GM12875 (cell line): ENCODE results near the gene METTL15.
"Not testable (repeated sequence)": the region's sequence is repeated elsewhere in the genome, so short reads cannot be mapped to it uniquely, and the experiment has no call there.

ENCODE experiments used
- H3K4me3 ChIP-seq: one replicate; pipeline ENCODE4 v1.5.1; 2011; ENCODE audit warnings: low read depth, low read length, control low read depth
- TF ChIP-seq, protein P1 (sequence below): IDR thresholded peaks from 2 replicates; pipeline ENCODE4 v1.5.1; 2011; ENCODE audit warnings: low read depth, mild to moderate bottlenecking, control low read depth, inconsistent platforms, low read length, moderate library complexity, borderline replicate concordance; ENCODE audit not compliant: insufficient read depth

METTL15 gene

GRCh38 chr11:28089378-28089777 lies 18.8 kb upstream of the METTL15 start:
- H3K4me3 ChIP-seq = no peak overlapping the region
- TF ChIP-seq, protein P1, sequence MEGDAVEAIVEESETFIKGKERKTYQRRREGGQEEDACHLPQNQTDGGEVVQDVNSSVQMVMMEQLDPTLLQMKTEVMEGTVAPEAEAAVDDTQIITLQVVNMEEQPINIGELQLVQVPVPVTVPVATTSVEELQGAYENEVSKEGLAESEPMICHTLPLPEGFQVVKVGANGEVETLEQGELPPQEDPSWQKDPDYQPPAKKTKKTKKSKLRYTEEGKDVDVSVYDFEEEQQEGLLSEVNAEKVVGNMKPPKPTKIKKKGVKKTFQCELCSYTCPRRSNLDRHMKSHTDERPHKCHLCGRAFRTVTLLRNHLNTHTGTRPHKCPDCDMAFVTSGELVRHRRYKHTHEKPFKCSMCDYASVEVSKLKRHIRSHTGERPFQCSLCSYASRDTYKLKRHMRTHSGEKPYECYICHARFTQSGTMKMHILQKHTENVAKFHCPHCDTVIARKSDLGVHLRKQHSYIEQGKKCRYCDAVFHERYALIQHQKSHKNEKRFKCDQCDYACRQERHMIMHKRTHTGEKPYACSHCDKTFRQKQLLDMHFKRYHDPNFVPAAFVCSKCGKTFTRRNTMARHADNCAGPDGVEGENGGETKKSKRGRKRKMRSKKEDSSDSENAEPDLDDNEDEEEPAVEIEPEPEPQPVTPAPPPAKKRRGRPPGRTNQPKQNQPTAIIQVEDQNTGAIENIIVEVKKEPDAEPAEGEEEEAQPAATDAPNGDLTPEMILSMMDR = no peak

- TF ChIP-seq, protein P1 = no peak
- no peak overlapping the region for H3K4me3 ChIP-seq
These were observed 18.0 kb upstream of the METTL15 start for GRCh38 chr11:28090052-28090749.

DNA sequence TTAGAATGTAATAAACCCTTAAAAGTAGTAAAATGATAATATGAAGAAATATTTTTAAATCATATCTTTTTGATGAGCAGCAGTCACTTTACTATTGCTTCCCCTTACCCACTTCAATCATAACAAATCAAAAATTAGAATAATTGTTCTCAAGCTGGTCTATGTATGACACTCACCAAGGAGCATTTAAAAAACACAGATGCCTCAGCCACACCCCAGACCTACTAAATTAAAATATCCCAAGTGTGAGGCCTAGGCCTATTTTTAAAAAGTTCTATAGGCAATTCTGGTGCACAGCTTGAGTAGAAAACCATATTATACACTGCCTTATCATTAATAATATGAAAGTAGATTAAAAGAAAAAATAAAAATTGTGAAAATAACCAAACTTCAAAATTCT lies 15.4 kb upstream of the METTL15 start:
- TF ChIP-seq, protein P1 = no peak
- H3K4me3 ChIP-seq = no peak overlapping the region

GRCh38 chr11:28098257-28098656 lies 9.9 kb upstream of the METTL15 start:
- TF ChIP-seq, protein P1 = no peak
- no peak overlapping the region for H3K4me3 ChIP-seq

DNA sequence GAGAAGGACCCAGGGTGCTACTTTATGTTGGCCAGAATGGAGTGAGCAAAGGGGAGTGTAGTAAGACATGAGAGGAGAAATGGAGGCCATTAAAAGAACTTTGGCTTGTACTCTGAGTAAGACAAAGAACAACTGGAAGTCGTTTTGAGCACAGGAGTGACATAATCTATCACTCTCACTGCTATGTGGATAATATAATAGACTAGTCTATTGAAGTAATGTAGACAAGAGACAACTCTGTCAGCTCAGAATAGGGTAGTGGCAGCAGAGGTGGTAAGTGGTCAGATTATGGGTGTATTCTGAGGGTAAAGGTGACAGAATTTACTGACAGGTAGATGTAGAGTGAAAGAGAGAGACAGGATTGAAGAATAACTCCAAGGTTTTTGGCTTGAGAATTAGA lies 8.5 kb upstream of the METTL15 start:
- no peak overlapping the region for H3K4me3 ChIP-seq
- TF ChIP-seq, protein P1 = no peak

DNA sequence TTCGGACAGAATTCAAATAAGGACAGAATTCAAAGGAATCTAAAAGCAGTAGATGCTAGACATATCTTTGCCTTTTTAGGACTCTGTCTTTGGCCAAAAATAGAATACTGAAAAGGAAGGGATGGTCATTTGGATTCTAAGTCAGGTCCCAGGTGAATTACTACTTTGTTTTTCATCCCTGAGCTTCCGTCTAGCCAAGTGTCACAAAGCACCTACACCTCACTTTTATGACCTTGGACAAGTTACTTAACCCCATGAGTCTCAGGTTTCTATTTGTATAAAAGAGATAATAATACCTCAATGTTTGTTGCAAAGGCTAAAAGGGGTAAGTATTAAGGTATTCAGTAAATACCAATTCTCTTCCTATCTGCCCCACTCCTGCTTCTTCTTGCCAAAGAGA lies 7.5 kb upstream of the METTL15 start:
- TF ChIP-seq, protein P1 = no peak

DNA sequence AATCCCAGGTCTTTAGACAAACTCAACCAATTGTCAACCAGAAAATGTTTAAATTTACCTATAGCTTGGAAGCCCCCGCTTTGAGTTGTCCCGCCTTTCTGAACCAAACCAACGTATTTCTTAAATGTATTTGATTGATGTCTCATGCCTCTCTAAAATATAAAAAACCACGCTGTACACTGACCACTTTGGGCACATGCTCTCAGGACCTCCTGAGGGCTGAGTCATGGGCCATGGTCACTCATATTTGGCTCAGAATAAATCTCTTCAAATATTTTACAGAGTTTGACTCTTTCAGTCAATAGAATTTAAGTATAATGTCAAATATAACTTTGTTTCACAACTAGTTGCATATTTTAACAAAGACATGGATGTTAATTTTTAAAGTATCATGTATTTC lies 5.9 kb upstream of the METTL15 start:
- H3K4me3 ChIP-seq = not testable (repeated sequence)

More for the DNA sequence above, 7.5 kb upstream of the METTL15 start:
- H3K4me3 ChIP-seq = no peak overlapping the region

DNA sequence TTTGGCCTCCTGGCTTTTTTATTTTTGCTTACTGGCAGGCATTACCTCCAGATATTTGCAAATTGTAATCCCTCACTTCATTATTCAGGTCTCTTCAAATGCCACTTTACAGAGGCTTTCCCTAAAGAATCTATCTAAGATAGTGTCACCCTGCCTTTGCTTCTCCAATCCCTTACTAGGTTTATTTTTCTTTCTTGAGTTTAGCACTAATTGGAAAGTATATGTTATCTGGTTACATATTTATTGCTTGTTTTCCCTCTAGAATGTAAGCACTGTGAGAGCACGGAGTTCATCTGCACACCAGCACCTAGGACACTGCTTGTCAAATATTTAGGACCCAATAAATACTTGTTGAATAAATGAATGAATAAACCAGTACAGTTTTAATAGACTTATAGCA lies 3.8 kb upstream of the METTL15 start:
- no peak overlapping the region for H3K4me3 ChIP-seq
- TF ChIP-seq, protein P1 = no peak
